Nephron progenitor cell (in vitro differentiated cells): ENCODE data around the gene WEE1.

ENCODE experiments used
- DNase-seq: peaks from one replicate; pipeline ENCODE4 v3.0.0; 2021
- H3K27ac Mint-ChIP-seq: 2 replicates; pipeline ENCODE4 v1.8.0; 2021; ENCODE audit warnings: mild to moderate bottlenecking, moderate library complexity, mixed read lengths
- H3K27me3 Mint-ChIP-seq: 2 replicates; pipeline ENCODE4 v1.8.0; 2021; ENCODE audit warnings: mild to moderate bottlenecking, low read depth, mixed read lengths; ENCODE audit not compliant: poor library complexity
- H3K36me3 Mint-ChIP-seq: 2 replicates; pipeline ENCODE4 v1.8.0; 2021; ENCODE audit warnings: low read depth, mixed read lengths
- H3K4me1 Mint-ChIP-seq: 2 replicates; pipeline ENCODE4 v1.8.0; 2021; ENCODE audit warnings: mixed read lengths
- H3K4me3 Mint-ChIP-seq: 2 replicates; pipeline ENCODE4 v1.8.0; 2021; ENCODE audit warnings: mild to moderate bottlenecking, moderate library complexity, mixed read lengths
- H3K9me3 Mint-ChIP-seq: 2 replicates; pipeline ENCODE4 v1.8.0; 2021; ENCODE audit warnings: mild to moderate bottlenecking, moderate library complexity, mixed read lengths
- TF ChIP-seq, protein P1 (sequence below): fragments of 200-600 bp; sonication (generic); IDR thresholded peaks from 2 replicates; pipeline ENCODE4 v1.5.0; 2021; ENCODE audit warnings: antibody characterized with exemption

WEE1 gene

DNA sequence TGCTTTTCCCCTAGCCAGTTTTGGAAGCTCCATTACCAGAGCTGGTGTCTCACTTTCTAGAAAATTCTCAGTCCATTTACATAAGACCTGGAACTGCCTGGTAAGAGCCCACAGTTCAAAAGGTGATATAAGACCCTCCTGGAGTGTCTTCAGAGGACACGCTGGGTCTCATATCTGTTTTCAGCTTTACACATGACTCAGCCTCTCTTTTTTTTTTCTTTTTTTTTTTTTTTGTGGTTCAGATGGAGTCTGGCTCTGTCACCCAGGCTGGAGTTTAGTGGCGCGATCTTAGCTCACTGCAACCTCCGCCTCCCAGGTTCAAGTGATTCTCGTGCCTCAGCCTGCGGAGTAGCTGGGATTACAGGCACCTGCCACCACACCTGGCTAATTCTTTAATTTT is 30.7 kb downstream of the WEE1 start:
- no peak for DNase-seq
- Mint-ChIP-seq H3K4me3 (no peak overlapping the region), H3K36me3 (no peaks in the 10 kb centered on the region), H3K4me1 (peaks cover 14% of the 10 kb centered on the region), H3K9me3 (peaks cover under 1% of the 10 kb centered on the region), H3K27me3 (peaks cover 3% of the 10 kb centered on the region), H3K27ac (no peak overlapping the region)
- TF ChIP-seq, protein P1, sequence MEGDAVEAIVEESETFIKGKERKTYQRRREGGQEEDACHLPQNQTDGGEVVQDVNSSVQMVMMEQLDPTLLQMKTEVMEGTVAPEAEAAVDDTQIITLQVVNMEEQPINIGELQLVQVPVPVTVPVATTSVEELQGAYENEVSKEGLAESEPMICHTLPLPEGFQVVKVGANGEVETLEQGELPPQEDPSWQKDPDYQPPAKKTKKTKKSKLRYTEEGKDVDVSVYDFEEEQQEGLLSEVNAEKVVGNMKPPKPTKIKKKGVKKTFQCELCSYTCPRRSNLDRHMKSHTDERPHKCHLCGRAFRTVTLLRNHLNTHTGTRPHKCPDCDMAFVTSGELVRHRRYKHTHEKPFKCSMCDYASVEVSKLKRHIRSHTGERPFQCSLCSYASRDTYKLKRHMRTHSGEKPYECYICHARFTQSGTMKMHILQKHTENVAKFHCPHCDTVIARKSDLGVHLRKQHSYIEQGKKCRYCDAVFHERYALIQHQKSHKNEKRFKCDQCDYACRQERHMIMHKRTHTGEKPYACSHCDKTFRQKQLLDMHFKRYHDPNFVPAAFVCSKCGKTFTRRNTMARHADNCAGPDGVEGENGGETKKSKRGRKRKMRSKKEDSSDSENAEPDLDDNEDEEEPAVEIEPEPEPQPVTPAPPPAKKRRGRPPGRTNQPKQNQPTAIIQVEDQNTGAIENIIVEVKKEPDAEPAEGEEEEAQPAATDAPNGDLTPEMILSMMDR: no peak

DNA sequence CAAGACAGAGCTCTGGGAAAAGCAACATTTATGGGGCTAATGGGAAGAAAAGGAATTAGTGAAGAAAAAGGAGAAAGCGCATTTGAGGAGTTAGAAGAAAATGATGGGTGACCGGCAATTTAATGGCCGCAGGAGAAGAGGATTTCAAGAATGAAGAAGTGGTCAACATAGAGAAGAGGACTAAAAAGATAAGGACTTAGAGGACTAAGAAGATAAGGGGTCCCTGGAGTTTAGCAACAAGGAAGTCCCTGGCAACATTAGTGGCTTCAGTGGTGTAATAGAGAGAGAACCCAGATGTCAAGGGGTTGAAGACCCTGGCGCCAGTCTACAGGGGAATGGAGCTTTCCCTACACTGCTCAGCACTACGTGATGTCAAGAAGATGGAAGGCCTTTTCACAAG is 32.3 kb downstream of the WEE1 start:
- Mint-ChIP-seq H3K4me1 (peaks cover 10% of the 10 kb centered on the region), H3K27ac (no peak overlapping the region), H3K4me3 (no peak overlapping the region), H3K9me3 (peaks cover 3% of the 10 kb centered on the region), H3K36me3 (no peaks in the 10 kb centered on the region), H3K27me3 (peaks cover 3% of the 10 kb centered on the region)
- TF ChIP-seq, protein P1: no peak
- no peak for DNase-seq

DNA sequence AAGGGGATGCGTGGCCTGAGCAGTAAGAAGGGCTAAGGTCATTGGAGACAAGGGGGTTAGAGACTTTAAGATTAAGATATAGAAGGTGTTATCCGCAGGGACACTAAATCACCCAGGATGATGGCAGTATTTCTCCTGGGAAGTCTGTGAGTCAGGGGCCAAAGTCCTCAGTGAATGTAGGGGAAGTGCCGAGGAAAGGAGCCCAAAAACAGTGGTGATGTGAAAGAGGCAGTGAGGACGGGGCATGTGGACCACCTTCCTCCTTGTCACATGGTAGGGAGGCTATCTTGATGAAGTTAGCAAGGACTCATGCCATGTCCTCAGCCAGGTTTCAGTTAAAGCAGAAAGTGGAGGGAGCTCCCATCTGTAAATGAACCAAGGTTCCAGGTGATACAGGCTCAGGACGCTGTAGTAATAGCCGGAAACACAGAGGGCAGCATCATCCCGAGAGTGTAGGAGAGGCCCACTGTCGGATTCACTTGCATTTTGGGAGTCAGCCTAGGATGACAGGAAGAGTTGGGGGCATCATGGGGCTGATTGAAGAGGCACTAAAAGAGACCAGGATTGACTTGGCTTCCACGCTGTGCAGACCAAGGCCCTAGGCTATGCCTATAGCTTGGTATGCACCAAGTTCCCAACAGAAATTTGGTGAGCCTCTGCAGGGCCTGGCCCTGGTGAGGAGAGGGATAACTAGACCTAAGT is 33.5 kb downstream of the WEE1 start:
- H3K36me3 Mint-ChIP-seq: no peaks in the 10 kb centered on the region
- TF ChIP-seq, protein P1: no peak
- H3K4me3 Mint-ChIP-seq: no peak overlapping the region
- H3K9me3 Mint-ChIP-seq: peaks cover 3% of the 10 kb centered on the region
- DNase-seq: no peak
- no peaks in the 10 kb centered on the region for H3K4me1 Mint-ChIP-seq
- H3K27me3 Mint-ChIP-seq: peaks cover 3% of the 10 kb centered on the region
- H3K27ac Mint-ChIP-seq: no peak overlapping the region

DNA sequence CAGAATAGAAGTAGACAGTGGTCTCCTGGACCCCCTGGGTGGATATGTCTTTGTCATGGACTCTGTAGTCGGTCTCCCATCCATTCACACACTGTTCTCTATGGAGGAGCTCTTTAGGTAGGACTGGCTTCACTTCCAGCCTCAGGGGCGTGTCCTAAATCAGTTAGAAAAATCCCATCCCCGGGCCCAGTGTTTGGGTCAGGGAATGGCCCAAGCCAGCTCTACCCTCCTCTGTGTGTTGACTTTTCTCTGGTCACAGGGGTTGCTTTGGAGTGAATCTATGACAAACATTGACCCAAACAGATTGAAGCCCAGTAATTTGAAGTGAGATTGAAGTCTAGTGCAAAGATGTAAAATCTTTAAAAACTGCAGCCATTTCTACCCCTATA is 34.0 kb downstream of the WEE1 start:
- Mint-ChIP-seq H3K36me3 (no peaks in the 10 kb centered on the region), H3K4me1 (no peaks in the 10 kb centered on the region), H3K9me3 (peaks cover 3% of the 10 kb centered on the region), H3K27ac (no peak overlapping the region), H3K4me3 (no peak overlapping the region), H3K27me3 (peaks cover under 1% of the 10 kb centered on the region)
- TF ChIP-seq, protein P1: no peak
- no peak for DNase-seq

DNA sequence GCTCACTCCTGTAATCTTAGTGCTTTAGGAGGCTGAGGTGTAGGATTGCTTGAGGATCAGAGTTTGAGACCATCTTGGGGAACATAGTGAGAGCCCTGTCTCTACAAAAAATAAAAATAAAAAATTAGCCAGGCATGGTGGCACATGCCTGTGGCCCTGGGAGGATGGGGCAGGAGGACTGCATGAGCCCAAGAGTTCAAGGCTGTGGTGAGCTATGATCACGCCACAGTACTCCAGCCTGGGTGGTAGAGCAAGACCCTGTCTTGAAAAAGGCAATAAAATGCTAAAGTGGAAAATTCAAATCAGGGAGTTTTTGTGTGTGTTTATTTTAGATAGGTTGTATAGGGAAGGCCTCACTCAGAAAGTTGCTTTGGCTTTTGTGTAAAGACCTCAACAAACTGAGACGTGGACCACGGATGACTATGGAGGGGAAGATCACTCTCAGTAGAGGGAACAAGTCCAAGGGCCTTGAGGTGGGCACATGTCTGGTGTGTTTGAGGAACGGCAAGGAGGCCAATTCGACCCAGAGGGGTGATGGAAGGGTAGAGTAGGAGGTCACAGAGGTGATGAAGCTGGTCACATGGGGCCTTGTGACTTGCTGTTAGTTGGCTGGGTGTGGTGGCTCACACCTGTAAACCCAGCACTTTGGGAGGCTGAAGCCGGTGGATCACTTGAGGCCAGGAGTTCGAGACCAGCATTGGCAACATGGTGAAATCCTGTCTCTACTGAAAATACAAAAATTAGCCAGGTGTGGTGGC is 35.7 kb downstream of the WEE1 start:
- Mint-ChIP-seq H3K9me3 (peaks cover 3% of the 10 kb centered on the region), H3K4me3 (no peak overlapping the region), H3K27me3 (peaks cover under 1% of the 10 kb centered on the region), H3K36me3 (no peaks in the 10 kb centered on the region), H3K4me1 (peaks cover 14% of the 10 kb centered on the region), H3K27ac (no peak overlapping the region)
- DNase-seq: no peak
- TF ChIP-seq, protein P1: no peak

DNA sequence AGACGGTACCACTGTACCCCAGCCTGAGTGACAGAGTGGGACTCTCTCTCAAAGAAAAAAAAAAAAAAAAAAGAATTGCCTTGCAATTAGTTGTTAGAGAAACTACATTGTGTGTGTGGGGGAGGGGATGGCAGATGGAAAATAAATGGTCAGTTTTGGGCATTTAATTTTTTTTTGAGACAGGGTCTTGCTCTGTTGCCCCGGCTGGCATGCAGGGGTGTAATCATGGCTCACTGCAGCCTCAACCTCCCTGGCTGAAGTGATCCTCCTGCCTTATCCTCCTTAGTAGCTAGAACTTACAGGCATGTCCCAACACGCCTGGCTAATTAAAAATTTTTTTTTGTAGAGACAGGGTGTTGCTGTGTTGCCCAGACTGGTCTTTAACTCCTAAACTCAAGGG is 36.4 kb downstream of the WEE1 start:
- TF ChIP-seq, protein P1: no peak
- Mint-ChIP-seq H3K4me1 (peaks cover 21% of the 10 kb centered on the region), H3K27ac (no peak overlapping the region), H3K9me3 (peaks cover 3% of the 10 kb centered on the region), H3K4me3 (no peak overlapping the region), H3K27me3 (peaks cover 4% of the 10 kb centered on the region), H3K36me3 (no peaks in the 10 kb centered on the region)
- no peak for DNase-seq
